ENCODE data around the gene WDR88.

GRCh38 chr19:33125929-33126388 is 6.0 kb upstream of the WDR88 start:
- TF ChIP-seq CTCF (IDR thresholded peaks at IDR 0.05; ENCODE audit: insufficient read depth, low read length) (peak; percentile 57), POLR2AphosphoS5 (IDR thresholded peaks at IDR 0.05; ENCODE audit: low read depth) (no peak)
- TF ChIP-seq, protein P1, sequence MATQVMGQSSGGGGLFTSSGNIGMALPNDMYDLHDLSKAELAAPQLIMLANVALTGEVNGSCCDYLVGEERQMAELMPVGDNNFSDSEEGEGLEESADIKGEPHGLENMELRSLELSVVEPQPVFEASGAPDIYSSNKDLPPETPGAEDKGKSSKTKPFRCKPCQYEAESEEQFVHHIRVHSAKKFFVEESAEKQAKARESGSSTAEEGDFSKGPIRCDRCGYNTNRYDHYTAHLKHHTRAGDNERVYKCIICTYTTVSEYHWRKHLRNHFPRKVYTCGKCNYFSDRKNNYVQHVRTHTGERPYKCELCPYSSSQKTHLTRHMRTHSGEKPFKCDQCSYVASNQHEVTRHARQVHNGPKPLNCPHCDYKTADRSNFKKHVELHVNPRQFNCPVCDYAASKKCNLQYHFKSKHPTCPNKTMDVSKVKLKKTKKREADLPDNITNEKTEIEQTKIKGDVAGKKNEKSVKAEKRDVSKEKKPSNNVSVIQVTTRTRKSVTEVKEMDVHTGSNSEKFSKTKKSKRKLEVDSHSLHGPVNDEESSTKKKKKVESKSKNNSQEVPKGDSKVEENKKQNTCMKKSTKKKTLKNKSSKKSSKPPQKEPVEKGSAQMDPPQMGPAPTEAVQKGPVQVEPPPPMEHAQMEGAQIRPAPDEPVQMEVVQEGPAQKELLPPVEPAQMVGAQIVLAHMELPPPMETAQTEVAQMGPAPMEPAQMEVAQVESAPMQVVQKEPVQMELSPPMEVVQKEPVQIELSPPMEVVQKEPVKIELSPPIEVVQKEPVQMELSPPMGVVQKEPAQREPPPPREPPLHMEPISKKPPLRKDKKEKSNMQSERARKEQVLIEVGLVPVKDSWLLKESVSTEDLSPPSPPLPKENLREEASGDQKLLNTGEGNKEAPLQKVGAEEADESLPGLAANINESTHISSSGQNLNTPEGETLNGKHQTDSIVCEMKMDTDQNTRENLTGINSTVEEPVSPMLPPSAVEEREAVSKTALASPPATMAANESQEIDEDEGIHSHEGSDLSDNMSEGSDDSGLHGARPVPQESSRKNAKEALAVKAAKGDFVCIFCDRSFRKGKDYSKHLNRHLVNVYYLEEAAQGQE (IDR thresholded peaks at IDR 0.05; ENCODE audit: insufficient replicate concordance, low read depth): no peak
